ENCODE data around the gene LTC4S.
"Not testable (repeated sequence)": the region's sequence is repeated elsewhere in the genome, so short reads cannot be mapped to it uniquely, and the experiment has no call there.

The LTC4S gene

DNA sequence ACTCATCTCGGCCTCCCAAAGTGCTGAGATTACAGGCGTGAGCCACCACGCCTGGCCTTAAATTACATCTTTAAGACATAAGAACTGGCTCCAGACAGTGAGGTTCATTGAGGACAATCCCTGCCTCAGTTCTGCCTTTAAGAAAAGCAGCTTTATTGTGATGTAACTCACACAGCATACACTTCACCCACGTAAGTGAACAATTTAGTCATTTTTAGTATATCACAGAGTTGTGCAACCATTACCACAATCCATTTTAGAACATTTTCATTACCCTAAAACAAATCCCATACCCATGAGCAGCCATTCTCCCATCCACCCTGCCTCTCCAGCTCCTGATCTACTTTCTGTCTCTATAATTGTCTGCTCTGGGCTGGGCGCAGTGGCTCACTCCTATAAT is 24.0 kb upstream of the LTC4S start:
- DNase-seq: no peak

DNA sequence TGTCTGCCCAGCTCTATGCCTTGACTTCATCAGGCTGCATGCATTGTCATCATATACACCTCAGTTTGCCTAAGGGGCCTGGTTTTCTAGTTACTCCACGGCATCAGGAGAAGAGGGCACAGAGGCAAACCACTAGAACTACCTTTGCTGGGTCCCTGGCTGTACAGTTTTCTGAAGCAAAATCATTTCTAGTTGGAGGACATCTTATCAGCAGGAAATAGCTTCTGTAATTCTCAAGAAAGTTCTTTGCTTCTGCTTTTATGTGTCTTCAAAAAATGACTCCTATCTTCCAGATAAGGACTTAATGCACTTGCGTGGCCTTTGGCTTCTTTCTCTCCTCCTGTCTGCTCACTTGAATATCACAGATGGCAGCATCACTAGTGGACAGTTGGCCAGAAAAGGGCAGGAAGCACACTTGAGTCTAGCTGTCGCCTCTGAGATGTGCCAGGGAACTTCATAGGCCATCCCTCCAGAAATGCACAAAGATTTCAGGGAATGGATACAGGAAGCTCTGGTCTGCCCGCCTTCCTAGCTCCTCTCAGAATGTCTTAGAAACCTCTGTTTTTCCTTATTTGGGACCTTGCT is 22.4 kb upstream of the LTC4S start:
- DNase-seq: no peak

DNA sequence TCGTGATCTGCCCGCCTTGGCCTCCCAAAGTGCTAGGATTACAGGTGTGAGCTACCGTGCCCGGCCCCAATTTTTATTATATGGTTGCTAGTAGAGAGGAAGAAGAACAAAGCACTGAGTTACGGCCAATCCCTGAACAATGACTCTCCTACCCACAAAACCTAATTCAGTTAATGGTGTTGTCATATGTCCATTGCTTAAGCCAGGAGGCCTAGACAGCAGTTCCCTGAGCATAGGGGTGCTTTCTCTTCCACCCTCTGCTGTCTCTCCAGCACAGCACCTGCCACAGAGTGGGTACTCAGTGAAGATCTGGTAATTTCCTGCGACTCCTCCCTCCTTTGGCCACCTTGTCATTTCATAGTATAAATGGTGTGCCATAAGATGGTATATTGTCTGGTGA is 21.4 kb upstream of the LTC4S start:
- no peak for DNase-seq

DNA sequence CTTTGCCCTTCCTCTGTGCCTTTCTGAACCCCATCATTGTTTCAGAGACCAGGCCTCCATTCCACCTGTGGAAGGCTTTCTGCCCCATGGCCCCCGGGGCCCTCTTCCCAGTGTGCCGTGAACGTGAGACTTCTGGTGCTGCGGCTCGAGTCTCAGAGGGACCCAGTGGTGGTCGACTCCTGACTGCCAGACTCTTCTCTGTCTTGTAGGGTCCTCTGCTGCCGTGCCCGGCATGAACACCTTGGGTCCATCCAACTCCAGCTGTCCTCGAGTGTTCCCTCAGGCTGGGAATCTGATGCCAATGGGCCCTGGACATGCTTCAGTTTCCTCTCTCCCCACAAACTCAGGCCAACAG is 20.1 kb upstream of the LTC4S start:
- DNase-seq: no peak

DNA sequence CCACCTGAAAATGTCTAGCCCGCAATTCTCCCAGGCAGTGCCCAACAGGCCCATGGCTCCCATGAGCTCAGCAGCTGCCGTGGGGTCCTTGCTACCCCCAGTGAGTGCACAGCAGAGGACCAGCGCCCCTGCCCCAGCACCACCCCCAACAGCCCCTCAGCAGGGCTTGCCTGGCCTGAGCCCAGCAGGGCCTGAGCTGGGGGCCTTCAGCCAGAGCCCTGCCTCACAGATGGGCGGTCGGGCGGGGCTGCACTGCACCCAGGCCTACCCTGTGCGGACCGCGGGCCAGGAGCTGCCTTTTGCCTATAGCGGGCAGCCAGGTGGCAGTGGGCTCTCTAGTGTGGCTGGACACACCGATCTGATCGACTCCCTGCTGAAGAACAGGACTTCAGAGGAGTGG is 19.3 kb upstream of the LTC4S start:
- DNase-seq: no peak

DNA sequence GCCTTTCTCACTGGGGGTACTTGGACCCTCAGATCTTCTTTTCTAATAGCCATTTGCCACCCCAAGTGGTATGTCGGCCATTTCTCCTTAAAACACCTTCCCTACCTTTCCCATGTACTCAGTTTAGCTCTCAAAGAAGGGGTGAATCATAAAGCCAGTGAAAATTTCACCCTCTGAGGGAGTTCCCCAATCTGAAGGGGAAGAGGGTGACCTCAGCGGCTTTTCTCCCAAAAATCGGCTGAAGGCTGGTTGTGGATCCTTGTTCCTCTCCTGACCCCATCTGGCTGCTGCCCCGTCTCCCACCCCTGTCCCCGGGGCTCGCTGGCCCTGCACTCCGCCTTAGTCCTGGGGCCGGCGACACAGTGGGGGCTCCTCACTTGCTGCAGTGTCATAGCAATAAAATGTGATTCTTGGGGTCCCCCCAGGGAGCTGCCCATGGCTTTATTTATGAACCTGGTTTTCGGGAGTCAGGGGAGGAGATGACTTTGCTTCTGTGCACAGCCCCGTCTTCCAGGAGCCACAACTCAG is 17.3 kb upstream of the LTC4S start:
- DNase-seq: no peak

DNA sequence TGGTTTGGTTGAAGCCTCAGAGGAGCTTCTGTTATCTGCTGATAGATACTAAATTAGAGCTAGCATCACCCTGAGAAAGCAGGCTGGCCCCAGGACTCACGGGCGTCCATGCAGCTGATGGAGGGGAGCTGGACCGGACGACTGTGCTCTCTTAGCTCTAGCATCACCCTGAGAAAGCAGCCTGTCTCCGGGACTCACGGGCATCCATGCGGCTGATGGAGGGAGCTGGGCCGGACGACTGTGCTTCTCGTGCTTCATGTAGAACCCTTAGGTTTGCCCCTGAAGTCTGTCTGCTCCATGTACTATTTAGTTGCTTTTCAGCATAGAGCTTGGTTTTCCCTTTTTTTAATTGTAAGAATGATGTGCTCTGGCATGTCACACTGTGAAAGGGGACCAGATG is 16.3 kb upstream of the LTC4S start:
- no peak for DNase-seq

DNA sequence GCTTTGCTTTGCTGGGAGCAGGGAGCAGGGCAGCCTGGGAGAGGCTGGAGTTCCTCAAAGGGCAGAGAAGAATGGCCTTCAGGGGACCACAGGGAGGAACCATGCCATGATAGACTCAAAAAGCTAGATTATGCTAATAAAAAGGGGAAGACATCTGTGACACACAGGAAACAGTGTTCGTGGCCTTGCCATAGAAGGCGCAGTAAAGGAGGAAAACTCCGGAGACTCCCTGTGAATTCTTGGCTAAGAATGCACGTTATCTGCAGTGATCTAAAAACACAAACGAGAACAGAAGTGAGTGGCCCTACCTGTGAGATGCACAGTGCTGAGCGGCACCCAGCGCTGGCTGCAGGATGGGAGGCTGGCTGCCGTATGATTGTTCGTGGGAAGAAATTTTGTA is 15.9 kb upstream of the LTC4S start:
- no peak for DNase-seq

DNA sequence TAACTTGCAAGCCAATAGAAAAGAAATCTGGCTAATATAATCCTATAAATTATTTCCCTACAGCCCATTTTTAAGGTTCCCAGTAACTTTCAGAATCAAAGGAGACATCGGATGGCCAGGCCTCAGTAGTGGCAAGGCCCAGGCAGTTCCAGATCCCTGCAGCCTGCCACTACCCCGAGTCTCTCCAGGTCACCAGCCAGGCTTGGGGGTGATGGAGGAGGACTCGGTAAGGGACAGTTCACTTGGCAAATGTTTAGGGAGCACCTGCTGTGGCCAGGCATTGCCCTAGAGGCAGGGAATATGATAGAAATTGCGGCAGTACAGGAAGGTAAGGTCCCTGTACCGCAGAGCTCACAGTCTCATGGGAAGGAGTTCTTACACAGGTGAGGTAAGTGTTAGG is 15.2 kb upstream of the LTC4S start:
- DNase-seq: no peak

DNA sequence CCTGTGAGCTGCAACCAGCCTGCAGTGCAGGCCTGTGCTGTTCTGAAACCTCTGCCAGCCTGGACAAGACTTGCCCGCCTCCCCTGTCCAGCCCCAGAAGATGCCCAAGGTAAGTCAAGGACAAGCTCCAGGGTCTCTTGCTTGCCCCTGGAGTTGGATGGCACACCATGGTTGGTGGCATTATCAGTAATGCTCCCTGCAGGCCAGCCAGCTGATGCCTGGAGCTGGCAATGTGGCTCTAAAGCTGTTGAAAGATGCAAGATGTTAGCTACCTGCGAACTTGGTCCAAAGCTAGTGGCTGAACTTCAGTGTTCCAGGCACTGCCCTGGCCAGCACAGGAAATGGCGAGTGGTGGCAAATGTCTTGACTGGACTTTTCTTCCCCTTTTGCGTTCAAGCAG is 14.0 kb upstream of the LTC4S start:
- DNase-seq: no peak

DNA sequence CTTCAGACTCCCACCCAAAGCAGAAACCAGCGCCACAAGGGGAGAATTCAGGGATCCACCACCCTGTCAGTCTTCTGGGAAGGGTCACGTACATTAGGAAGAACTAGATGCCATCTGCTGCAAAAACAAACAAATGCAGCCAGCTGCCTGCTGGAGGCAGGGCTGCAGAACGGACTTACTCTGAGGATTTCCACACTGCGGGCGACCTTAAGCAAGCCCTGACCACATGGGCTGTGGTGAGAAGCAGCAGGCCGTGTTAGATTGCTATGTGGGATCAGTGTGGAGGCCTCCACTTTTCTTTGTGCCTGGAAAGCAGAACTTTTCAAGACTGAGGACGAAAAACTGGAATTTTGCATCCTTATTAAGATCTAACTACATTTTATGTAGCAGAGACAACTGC is 13.4 kb upstream of the LTC4S start:
- no peak for DNase-seq

DNA sequence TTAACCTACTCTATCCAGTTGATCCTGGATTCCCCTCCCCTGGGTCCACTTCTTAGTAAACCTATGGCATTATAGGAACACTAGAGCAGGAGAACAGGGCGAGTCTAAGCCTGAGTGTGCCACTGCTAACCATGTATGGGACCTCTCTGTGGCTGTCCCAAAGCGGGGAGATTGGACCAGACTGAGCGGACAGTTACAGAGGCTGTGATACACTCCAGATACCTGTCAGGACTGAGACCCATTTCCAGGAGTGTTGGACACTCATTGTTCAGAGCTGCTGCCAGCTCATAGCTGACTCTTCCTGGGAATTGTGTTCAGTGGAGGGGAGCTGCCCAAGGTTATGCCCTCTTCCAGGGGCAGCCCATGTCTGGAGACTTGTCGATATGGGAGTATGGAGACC is 11.9 kb upstream of the LTC4S start:
- DNase-seq: no peak

DNA sequence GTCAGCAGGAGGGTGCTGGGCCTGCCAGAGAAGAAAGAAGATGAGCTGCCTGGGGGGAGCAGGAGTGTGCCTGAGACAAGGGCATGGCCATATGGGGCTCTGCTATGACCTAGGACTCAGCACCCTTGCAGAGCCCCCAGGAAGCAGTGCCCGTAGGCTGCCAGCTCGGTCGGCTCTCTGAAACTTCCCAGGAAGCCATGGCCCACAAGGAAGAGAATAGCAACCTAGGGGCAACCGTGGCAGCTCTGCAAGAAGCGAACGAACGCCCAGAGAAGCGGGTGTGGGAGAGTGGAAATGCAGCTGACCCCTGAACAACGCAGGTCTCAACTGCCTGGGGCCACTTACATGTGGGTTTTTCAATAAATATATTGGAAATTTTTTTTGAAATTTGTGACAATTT is 10.7 kb upstream of the LTC4S start:
- DNase-seq: no peak

DNA sequence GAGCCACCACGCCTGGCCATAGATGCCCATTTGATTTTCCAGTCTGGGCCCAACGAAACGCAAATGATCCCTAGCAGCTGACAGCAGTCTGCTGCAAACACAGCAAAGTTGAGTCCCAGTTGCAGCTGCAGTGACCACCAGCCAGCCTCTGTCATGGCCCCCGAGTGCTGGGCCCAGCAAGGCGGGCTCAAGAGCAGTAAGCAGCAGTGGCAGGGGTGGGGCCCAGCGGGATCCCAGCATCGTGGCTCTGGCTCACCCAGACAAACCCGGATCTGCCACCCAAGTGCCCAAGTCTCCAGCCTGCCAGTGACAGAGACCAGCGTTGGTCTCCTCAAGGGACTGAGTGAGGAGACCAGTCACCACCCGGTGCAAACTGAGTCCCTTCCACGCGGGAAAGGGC is 6.9 kb upstream of the LTC4S start:
- no peak for DNase-seq

DNA sequence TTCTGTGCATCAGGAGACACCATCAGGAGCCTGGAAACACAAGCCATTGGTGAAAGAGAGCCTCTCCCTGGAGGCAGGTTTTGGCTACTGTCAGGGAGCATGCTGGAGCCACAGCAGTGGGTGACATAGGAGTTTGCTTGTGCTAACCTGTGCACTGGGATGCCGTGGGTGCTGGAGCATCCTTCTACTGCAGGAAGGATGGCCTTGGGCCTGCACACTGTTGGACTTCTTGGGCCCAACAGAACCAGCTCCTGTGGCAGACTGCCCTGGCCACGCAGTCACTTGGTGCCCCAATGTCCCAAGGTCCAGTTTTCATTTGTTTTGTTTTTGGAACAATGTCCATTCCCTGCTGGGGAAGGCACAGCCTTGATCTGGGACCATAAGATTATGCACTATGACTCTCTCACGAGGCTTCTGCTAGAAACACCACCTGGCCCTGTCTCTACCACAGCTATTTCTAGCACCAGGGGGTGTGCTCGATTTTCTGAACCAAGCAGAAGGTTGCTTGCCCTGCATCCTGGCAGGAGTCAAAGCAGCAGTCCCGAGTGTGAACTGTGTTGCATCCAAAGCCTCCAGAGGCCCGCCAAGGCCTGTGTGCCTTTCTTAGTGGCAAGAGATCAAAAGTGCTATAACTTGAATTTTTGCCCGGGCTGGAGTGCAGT is 5.5 kb upstream of the LTC4S start:
- DNase-seq: no peak

DNA sequence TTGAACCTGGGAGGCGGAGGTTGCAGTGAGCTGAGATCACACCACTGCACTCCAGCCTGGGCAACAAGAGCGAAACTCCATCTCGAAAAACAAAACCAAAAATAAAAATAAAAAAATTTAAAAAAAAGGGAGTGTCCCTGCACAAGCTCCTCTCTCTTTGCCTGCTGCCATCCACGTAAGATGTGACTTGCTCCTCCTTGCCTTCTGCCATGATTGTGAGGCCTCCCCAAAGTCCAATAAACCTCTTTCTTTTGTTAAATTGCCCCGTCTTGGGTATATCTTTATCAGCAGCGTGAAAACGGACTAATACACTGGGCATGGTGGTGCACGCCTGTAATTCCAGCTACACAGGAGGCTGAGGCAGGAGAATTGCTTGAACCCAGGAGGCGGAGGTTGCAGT is 4.5 kb upstream of the LTC4S start:
- not testable (repeated sequence) for DNase-seq

DNA sequence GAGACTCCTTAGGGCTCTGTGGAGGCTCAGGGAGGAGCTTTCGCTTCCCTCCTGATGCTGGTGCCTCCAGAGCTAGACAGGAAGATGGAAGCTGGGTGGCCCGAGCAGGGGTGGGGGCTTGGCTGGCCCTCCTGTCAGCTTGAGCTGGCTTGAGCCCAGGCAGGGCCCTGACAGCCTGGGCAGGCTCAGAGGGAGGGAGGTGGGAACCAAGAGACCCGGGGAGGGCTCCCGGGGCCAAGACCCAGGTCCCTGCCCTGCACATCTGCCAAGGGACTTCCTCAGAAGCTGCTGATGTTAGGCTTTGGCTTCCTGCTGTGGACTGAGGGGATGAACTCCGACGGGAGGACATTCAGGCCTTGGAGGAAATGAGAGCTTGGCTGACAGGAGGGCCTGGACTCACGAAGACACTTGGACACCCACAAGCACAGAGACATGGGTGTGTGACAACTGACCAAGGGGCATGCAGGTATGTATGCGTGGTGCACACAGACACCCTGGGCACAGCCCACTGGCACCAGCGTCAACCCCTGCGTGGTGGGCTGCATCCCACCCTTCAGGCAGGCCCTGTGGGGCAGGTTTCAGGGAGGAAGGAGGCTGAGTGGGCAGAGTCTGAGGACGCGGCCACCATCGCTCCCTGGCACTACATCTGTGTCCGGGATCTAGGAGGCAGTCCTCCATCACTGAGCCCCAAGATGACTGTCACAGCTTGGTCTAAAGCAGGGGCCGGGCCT is 1.7 kb upstream of the LTC4S start:
- no peak for DNase-seq

DNA sequence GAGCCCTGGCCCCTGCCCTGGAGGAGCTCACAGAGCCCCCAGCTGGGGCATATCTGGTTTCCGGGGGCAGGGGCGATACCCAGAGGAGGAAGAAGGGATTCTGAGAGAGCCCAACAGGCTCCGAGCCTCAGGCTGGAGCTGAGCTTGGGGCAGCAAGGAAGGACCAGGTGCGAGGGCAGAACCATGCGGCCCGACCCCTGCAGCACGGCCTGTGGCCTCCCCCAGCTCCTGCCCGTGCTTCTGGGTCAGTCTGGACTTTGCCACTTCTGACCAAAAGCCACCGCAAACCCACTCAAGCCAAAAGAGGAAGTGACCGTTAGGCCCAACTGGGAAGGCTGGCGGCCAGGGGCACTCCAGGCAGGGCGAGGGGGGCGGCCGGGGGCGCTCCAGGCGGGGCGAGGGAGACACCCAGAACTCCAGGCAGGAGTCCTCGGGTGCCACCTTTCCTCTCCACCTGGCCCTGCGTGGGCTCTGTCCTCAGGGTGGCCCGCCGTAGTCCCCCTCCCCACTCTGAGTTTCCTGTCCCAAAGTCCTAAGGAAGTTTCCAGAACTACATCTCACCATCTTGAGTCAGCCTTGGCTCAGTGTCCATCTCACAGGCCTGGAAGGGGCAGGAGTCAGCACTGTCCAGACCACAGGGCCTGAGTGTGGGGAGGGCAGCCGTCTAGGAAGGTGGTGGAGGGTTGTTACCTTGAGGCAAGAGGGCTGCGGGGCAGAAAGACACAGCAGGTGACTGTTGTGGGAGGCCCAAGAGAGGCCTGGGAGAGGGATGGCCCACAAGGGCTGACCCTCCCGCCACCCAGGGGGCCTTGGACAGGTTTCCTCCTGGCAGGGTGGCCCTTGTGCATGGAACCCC is 946 bp upstream of the LTC4S start:
- DNase-seq: no peak

DNA sequence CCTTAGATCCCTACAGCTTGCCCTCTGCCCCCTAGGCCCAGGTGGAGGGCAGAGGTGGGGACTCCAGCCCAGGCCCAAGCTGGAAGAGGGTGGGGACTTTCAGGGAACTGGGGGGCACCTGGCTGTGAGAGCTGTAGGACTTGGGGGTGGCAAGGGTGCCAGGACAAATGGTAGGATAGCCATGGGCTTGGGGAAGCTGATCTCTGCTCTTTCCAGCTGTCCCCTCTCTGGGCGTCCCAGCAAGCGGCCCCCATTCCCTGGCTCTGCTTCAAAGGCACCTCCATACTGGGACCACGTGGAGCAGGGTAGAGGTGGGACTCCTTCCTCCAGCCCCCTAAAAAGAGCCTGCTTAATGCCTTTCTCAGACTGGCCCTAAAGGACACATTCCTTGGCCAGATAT is 385 bp downstream of the LTC4S start:
- DNase-seq: no peak

DNA sequence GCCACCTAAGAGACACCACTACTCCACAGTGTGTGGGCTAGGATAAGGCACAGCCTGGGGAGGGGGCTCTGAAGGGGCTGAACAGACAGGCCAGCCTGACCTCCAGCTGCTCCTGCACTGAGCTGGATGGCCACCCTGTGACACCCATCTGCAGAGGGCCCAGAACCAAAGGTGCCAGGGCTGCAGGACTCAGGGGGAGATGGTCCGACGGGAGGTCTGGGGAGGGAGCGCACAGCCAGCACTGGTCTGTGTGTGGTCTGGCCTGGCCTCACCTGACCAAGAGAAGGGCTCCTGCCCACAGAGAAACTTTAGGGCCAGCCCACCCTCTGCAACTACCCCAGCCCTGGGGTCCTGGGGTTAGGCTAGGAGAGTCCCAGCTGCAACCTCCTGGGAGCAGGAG is 789 bp downstream of the LTC4S start:
- DNase-seq: no peak

DNA sequence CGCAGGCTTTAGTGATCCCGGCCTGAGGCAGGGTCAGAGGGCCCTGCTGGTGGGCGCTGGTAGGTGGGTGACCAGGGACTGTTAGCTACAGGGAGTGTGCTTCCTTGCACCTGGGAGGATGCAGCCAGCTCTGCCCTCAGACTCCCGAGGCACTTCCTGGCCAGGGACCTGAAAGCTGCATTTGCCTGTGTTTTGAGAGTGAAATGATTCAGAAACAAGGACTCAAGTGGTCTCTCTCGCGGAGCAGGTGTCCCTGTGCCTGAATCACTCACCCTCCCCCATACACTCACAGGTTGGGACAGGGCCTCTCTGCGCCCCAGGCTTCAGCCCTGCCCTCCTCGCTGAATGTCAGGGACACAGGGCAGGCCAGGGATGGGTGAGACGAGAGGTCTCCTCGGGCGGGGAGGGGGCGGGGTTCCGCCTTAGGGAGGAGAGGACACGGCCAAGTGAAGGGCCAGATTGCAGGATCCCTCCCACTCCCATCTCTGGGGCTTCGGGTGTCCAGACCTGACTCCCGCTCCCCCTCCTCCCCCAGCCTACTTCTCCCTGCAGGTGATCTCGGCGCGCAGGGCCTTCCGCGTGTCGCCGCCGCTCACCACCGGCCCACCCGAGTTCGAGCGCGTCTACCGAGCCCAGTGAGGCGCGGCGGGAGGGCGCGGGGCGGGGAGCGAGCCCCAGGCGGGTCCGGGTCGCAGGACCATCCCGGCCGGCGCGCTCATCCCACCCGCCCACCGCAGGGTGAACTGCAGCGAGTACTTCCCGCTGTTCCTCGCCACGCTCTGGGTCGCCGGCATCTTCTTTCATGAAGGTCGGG is 1.5 kb downstream of the LTC4S start:
- DNase-seq: peak; percentile 53
